MCF 10A (cell line): Measurements from ENCODE around the gene KIR2DL1. TPM values are rescaled to one million over a fixed set of nuclear protein-coding genes. Genes with fewer than 3 reads are reported as not detected.
"Not testable (repeated sequence)": the region's sequence is repeated elsewhere in the genome, so short reads cannot be mapped to it uniquely, and the experiment has no call there.

Experiments used
- BruUV-seq: library from RNA; stranded (reverse); fragments of 400-500 nt; replicated peaks from 2 replicates; lab custom pipeline; 2021; lab: Mats Ljungman, UMichigan
- CTCF ChIA-PET: fragments of 300-600 bp; sonication (Branson Sonifier 250); formaldehyde crosslinking; extraction: SDS; loops from one replicate; lab custom pipeline; 2021; ENCODE audit warnings: antibody characterized with exemption, inconsistent platforms; lab: Yijun Ruan, JAX
- POLR2A ChIA-PET: fragments of 300-600, 350-650 bp; sonication (Branson Sonifier 250); formaldehyde crosslinking; extraction: SDS; loops from one replicate; lab custom pipeline; 2020; ENCODE audit warnings: antibody characterized with exemption, inconsistent platforms; lab: Yijun Ruan, JAX
- DNase-seq: peaks from one replicate; pipeline ENCODE4 v3.0.0-alpha.2; 2018; ENCODE audit not compliant: unreplicated experiment
- H3K27ac Mint-ChIP-seq: one replicate; pipeline ENCODE4 v1.8.0; 2022; ENCODE audit warnings: mild to moderate bottlenecking, low read depth, mixed read lengths; ENCODE audit not compliant: unreplicated experiment
- H3K27me3 Mint-ChIP-seq: one replicate; pipeline ENCODE4 v1.8.0; 2022; ENCODE audit warnings: mixed read lengths; ENCODE audit not compliant: insufficient read depth, unreplicated experiment
- H3K36me3 Mint-ChIP-seq: one replicate; pipeline ENCODE4 v1.8.0; 2022; ENCODE audit warnings: mild to moderate bottlenecking, moderate library complexity, mixed read lengths; ENCODE audit not compliant: insufficient read depth, unreplicated experiment
- H3K4me1 Mint-ChIP-seq: one replicate; pipeline ENCODE4 v1.8.0; 2022; ENCODE audit warnings: mixed read lengths; ENCODE audit not compliant: insufficient read depth, unreplicated experiment
- H3K4me3 Mint-ChIP-seq: one replicate; pipeline ENCODE4 v1.8.0; 2022; ENCODE audit warnings: mild to moderate bottlenecking, moderate library complexity, mixed read lengths; ENCODE audit not compliant: unreplicated experiment
- H3K9me3 Mint-ChIP-seq: one replicate; pipeline ENCODE4 v1.8.0; 2022; ENCODE audit warnings: mixed read lengths; ENCODE audit not compliant: unreplicated experiment
- intact Hi-C: fragments of 100-400 bp; cut with micrococcal nuclease; formaldehyde crosslinking; loops from 2 replicates; pipeline ENCODE4 v1.14.1; 2022
- total RNA-seq: library from RNA; stranded (reverse); gene quantifications from 2 replicates; pipeline ENCODE4 v1.2.3, GENCODE V29; 2022
- TF ChIP-seq, protein P1 (sequence below): fragments of 200-600 bp; IDR thresholded peaks from one replicate; pipeline ENCODE4 v1.8.0; 2022; ENCODE audit warnings: antibody characterized with exemption, mild to moderate bottlenecking; ENCODE audit not compliant: unreplicated experiment

Gene KIR2DL1
- total RNA-seq, 1 experiment from 2014 or later: not detected

DNA sequence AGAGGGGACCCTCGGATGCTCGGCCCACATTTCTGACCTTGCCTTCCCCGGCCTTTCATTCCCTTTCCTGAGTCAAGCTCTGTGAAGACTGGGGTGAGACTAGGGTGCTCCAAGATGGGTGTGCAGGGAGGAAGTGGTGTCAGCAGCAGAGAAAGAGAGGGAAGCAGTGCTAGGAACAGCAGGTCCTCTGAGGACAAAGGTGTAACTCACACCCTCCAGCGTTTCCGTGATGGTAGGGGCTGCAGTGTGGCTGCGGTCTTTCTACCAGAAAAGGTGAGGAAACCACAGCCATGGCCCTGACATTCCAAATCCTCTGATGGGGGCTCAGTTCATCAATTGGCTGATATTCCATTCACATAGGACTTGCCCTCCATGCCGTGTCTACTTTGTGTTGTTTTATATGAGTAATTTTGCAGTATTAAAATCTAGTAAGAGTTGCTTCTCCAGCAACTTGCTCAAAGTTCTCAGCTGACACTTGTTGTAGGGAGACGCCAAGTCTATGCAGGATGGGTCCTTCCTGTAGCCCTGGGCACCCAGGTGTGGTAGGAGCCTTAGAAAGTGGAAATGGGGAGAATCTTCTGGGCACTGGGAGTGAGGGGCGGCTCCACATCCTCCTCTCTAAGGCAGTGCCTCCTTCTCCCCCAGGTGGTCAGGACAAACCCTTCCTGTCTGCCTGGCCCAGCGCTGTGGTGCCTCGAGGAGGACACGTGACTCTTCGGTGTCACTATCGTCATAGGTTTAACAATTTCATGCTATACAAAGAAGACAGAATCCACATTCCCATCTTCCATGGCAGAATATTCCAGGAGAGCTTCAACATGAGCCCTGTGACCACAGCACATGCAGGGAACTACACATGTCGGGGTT, 48.3 kb downstream of the KIR2DL1 start:
- peaks cover 49% of the 10 kb centered on the region for H3K9me3 Mint-ChIP-seq
- H3K4me1 Mint-ChIP-seq: no peaks in the 10 kb centered on the region
- no peak overlapping the region for H3K27ac Mint-ChIP-seq
- BruUV-seq: no TSS peak
- no peaks in the 10 kb centered on the region for H3K27me3 Mint-ChIP-seq
- DNase-seq: no peak
- ChIA-PET POLR2A (no interaction called here), CTCF (no interaction called here)
- H3K4me3 Mint-ChIP-seq: no peak overlapping the region
- TF ChIP-seq, protein P1, sequence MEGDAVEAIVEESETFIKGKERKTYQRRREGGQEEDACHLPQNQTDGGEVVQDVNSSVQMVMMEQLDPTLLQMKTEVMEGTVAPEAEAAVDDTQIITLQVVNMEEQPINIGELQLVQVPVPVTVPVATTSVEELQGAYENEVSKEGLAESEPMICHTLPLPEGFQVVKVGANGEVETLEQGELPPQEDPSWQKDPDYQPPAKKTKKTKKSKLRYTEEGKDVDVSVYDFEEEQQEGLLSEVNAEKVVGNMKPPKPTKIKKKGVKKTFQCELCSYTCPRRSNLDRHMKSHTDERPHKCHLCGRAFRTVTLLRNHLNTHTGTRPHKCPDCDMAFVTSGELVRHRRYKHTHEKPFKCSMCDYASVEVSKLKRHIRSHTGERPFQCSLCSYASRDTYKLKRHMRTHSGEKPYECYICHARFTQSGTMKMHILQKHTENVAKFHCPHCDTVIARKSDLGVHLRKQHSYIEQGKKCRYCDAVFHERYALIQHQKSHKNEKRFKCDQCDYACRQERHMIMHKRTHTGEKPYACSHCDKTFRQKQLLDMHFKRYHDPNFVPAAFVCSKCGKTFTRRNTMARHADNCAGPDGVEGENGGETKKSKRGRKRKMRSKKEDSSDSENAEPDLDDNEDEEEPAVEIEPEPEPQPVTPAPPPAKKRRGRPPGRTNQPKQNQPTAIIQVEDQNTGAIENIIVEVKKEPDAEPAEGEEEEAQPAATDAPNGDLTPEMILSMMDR: no peak
- peaks cover 4% of the 10 kb centered on the region for H3K36me3 Mint-ChIP-seq
- intact Hi-C loops: no loop called here

DNA sequence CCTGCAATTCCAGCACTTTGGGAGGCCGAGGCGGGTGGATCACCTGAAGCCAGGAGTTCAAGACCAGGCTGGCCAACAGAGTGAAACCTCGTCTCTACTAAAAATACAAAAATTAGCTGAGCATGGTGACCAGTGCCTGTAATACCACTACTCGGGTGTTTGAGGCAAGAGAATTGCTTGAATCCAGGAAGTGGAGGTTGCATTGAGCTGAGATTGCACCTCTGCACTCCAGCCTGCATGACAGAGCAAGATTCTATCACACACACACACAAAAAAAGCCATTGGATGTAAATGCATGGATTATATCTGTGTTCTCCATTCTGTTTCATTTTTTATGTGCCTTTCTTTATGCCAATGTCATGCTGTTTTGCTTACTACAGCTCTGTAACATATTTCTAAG, 54.8 kb downstream of the KIR2DL1 start:
- H3K27me3 Mint-ChIP-seq, H3K27ac Mint-ChIP-seq, intact Hi-C loops, BruUV-seq, H3K4me3 Mint-ChIP-seq, DNase-seq, H3K4me1 Mint-ChIP-seq, H3K36me3 Mint-ChIP-seq: not testable (repeated sequence)
- CTCF ChIA-PET: interaction anchor here (0.7 kb wide), 1 partner anchor 264 kb away, joined by 4 read pairs; no protein-coding TSS in a partner anchor
- POLR2A ChIA-PET: interaction anchor here (1.1 to 1.3 kb wide), 2 partner anchors 31 to 35 kb away, joined by 3 to 5 read pairs; no protein-coding TSS in a partner anchor
- peaks cover 36% of the 10 kb centered on the region for H3K9me3 Mint-ChIP-seq

DNA sequence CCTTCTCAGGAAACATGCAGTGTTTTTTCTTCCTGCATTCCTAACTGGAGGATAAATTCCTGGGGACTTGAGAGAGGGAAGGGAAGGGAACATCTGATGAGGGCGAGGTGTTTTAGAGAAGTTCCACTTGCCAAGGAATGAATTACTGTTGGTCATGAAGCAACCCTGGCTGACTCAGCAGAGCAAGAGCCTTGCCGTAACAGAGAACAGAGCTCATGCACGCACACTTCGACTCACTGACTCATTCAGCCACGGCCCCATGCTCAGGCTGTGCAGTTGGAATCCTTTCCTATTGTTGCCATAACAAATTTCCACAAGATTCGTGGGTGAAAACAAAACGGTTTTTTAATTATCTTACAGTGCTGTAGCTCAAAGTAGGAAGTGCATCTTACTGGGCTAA, 55.7 kb downstream of the KIR2DL1 start:
- CTCF ChIA-PET, H3K27ac Mint-ChIP-seq, H3K27me3 Mint-ChIP-seq, H3K4me3 Mint-ChIP-seq, H3K4me1 Mint-ChIP-seq, H3K36me3 Mint-ChIP-seq, BruUV-seq, intact Hi-C loops: not testable (repeated sequence)
- peak; percentile 13 for DNase-seq
- POLR2A ChIA-PET: interaction anchor here (0.7 to 1.3 kb wide), 5 partner anchors 32 to 790 kb away, joined by 3 to 5 read pairs (median 3); no protein-coding TSS in a partner anchor
- H3K9me3 Mint-ChIP-seq: peaks cover 33% of the 10 kb centered on the region

DNA sequence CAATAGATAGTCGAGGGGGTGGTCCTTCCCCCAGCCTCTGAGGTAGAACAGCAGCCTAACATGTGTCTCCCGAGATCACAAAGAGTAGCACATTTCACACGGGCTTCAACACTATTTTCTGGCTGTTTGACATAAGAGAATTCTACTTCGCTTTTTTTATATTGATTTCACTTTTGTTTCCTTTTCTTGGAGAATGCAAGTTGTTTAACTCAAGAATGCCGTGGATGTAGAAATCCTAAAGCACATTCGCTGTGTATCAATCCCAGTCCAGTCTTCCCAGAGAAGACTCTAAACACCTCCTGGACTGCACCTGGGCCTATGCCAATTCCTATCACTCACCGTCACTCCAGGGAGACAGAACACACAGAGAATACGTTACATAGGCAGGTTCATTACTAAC, 58.5 kb downstream of the KIR2DL1 start:
- BruUV-seq, H3K27me3 Mint-ChIP-seq, H3K4me3 Mint-ChIP-seq, DNase-seq, H3K36me3 Mint-ChIP-seq, H3K27ac Mint-ChIP-seq, intact Hi-C loops, H3K4me1 Mint-ChIP-seq, CTCF ChIA-PET, POLR2A ChIA-PET: not testable (repeated sequence)
- peaks cover 39% of the 10 kb centered on the region for H3K9me3 Mint-ChIP-seq

DNA sequence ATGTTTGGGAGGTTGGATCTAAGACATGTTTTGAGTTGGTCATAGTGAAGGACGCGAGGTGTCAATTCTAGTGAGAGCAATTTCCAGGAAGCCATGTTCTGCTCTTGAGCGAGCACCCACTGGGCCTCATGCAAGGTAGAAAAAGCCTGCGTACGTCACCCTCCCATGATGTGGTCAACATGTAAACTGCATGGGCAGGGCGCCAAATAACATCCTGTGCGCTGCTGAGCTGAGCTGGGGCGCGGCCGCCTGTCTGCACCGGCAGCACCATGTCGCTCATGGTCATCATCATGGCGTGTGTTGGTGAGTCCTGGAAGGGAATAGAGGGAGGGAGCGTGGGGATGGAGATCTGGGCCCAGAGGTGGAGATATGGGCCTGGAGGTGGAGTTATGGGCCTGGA, 62.9 kb downstream of the KIR2DL1 start, which contains the start of gene KIR2DS4:
TSS of gene KIR2DS4 (plus strand) at position 181 of the 400 bp plus-strand sequence.
- H3K36me3 Mint-ChIP-seq, POLR2A ChIA-PET, BruUV-seq, H3K4me3 Mint-ChIP-seq, CTCF ChIA-PET, intact Hi-C loops, H3K4me1 Mint-ChIP-seq, H3K27me3 Mint-ChIP-seq, H3K27ac Mint-ChIP-seq, DNase-seq: not testable (repeated sequence)
- H3K9me3 Mint-ChIP-seq: peaks cover 35% of the 10 kb centered on the region

Other genes with a start within 250 kb of the KIR2DL1 start
- not detected in 2 replicates for gene LILRA2, start 196.0 kb upstream of the KIR2DL1 start, total RNA-seq
- gene LILRA1, start 176.2 kb upstream of the KIR2DL1 start, total RNA-seq: not detected in 2 replicates
- not detected in 2 replicates for gene LILRB1, start 139.3 kb upstream of the KIR2DL1 start, total RNA-seq
- gene LILRB4, start 106.8 kb upstream of the KIR2DL1 start, total RNA-seq: not detected in 2 replicates
- gene KIR3DL3, start 45.4 kb upstream of the KIR2DL1 start, total RNA-seq: not detected in 2 replicates
- not detected in 2 replicates for gene KIR2DL3, start 31.3 kb upstream of the KIR2DL1 start, total RNA-seq
- gene KIR2DL4, start 33.8 kb downstream of the KIR2DL1 start, total RNA-seq: not detected in 2 replicates
- gene KIR3DL1, start 46.7 kb downstream of the KIR2DL1 start, total RNA-seq: not detected in 2 replicates
- gene KIR2DS4, start 62.9 kb downstream of the KIR2DL1 start, total RNA-seq: not detected in 2 replicates
- gene KIR3DL2, start 80.7 kb downstream of the KIR2DL1 start, total RNA-seq: not detected in 2 replicates
- gene FCAR, start 104.4 kb downstream of the KIR2DL1 start, total RNA-seq: not detected in 2 replicates
- not detected in 2 replicates for gene NCR1, start 136.4 kb downstream of the KIR2DL1 start, total RNA-seq
- gene NLRP7, start 177.7 kb downstream of the KIR2DL1 start, total RNA-seq: not detected in 2 replicates
- not detected in 2 replicates for gene NLRP2, start 196.6 kb downstream of the KIR2DL1 start, total RNA-seq